ENCODE measurements around the gene SNAP91.

DNA sequence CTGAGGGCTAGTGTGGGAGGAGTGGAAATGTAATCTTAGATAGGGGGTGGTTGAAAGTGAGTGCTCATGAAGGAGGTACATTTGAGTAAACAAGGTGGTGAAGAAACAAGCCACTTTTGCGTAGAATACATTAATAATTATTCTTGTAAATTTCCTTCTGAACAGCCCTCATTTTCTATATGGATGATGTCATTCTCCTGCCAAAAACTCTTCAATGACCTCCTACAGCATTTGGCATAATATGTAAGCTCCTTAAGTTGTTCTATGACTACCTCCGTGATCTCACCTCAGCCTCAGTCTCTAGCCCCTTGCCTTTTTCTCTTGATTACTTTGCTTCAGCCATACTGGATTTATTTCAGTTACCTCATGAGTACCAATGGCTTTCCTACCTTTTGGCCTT, 14.0 kb upstream of the SNAP91 start:
- TF ChIP-seq, protein P1, sequence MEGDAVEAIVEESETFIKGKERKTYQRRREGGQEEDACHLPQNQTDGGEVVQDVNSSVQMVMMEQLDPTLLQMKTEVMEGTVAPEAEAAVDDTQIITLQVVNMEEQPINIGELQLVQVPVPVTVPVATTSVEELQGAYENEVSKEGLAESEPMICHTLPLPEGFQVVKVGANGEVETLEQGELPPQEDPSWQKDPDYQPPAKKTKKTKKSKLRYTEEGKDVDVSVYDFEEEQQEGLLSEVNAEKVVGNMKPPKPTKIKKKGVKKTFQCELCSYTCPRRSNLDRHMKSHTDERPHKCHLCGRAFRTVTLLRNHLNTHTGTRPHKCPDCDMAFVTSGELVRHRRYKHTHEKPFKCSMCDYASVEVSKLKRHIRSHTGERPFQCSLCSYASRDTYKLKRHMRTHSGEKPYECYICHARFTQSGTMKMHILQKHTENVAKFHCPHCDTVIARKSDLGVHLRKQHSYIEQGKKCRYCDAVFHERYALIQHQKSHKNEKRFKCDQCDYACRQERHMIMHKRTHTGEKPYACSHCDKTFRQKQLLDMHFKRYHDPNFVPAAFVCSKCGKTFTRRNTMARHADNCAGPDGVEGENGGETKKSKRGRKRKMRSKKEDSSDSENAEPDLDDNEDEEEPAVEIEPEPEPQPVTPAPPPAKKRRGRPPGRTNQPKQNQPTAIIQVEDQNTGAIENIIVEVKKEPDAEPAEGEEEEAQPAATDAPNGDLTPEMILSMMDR (IDR thresholded peaks at IDR 0.05): no peak
- TF ChIP-seq POLR2A (IDR thresholded peaks at IDR 0.05): no peak
